OCI-LY3 (cell line): ENCODE measurements around the gene CSTPP1.

Experiments used
- H2AFZ ChIP-seq: fragments of 200-600, 300-600 bp; shearing (Covaris generic); 2 replicates; pipeline ENCODE4 v1.6.0; 2014; ENCODE audit warnings: antibody characterized with exemption, low read depth, low read length
- H3K27ac ChIP-seq: fragments of 200-600, 300-600 bp; sonication (generic); 2 replicates; pipeline ENCODE4 v1.5.1; 2014; ENCODE audit warnings: mild to moderate bottlenecking, low read length, moderate library complexity, mixed read lengths
- H3K27me3 ChIP-seq: fragments of 200-600, 300-600 bp; sonication (generic); 2 replicates; pipeline ENCODE4 v1.6.1; 2014; ENCODE audit warnings: low read depth, low read length, mixed read lengths
- H3K36me3 ChIP-seq: fragments of 200-600, 300-600 bp; sonication (generic); replicated peaks from 2 replicates; pipeline ENCODE3; 2014; ENCODE audit warnings: low read depth, low read length, mixed read lengths
- H3K4me1 ChIP-seq: fragments of 300-600, 200-600 bp; sonication (generic); 2 replicates; pipeline ENCODE4 v1.6.1; 2014; ENCODE audit warnings: low read length, mixed read lengths
- H3K4me2 ChIP-seq: fragments of 200-600, 300-600 bp; sonication (generic); 2 replicates; pipeline ENCODE4 v1.6.1; 2014; ENCODE audit warnings: low read length, mixed read lengths
- H3K4me3 ChIP-seq: fragments of 300-600, 200-600 bp; sonication (generic); 2 replicates; pipeline ENCODE4 v1.5.1; 2014; ENCODE audit warnings: antibody characterized with exemption, mild to moderate bottlenecking, low read length, moderate library complexity
- H3K79me2 ChIP-seq: fragments of 300-600, 200-600 bp; shearing (Covaris generic); 2 replicates; pipeline ENCODE4 v1.6.1; 2014; ENCODE audit warnings: mild to moderate bottlenecking, low read length, mixed read lengths
- H3K9ac ChIP-seq: fragments of 300-600, 200-600 bp; shearing (Covaris generic); 2 replicates; pipeline ENCODE4 v1.6.0; 2014; ENCODE audit warnings: mild to moderate bottlenecking, low read length, moderate library complexity
- H3K9me3 ChIP-seq: fragments of 200-600, 300-600 bp; shearing (Covaris generic); 2 replicates; pipeline ENCODE4 v1.6.1; 2014; ENCODE audit warnings: low read length, mixed read lengths; ENCODE audit not compliant: insufficient read depth
- H4K20me1 ChIP-seq: fragments of 200-600, 300-600 bp; sonication (generic); 2 replicates; pipeline ENCODE4 v1.6.1; 2016; ENCODE audit warnings: low read length, mixed read lengths; ENCODE audit not compliant: insufficient read depth
- EZH2phosphoT487 ChIP-seq: fragments of 200-600 bp; shearing (Covaris generic); IDR thresholded peaks from 2 replicates; pipeline ENCODE4 v1.6.1; 2018; ENCODE audit warnings: antibody characterized with exemption, mixed run types, low read depth
- TF ChIP-seq, protein P1 (sequence below): fragments of 200-600, 300-600 bp; sonication (generic); IDR thresholded peaks from 2 replicates; pipeline ENCODE4 v1.5.1; 2014; ENCODE audit warnings: antibody characterized with exemption, low read length, low read depth

CSTPP1 gene

DNA sequence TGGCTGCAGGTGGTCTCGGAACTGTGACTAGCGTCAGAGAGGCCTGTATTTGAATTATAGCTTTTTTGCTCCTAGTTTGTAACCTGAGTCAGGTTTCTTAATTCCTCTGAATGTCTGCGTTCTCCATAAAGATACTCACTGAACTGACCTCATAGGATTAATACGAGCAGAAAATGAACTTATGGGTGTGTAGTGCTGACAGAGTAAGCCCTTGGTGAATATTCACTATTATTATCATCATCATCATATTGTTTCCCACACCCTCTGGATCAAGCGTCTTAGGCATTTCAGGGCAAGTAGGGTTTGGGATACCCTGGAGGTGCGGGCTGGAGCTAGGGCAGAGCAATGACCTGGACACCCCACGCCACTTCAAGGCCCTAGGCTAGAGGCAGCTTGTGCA is 211.1 kb downstream of the CSTPP1 start:
- no peak overlapping the region for H3K4me2 ChIP-seq
- H3K27ac ChIP-seq: no peak overlapping the region
- TF ChIP-seq, protein P1, sequence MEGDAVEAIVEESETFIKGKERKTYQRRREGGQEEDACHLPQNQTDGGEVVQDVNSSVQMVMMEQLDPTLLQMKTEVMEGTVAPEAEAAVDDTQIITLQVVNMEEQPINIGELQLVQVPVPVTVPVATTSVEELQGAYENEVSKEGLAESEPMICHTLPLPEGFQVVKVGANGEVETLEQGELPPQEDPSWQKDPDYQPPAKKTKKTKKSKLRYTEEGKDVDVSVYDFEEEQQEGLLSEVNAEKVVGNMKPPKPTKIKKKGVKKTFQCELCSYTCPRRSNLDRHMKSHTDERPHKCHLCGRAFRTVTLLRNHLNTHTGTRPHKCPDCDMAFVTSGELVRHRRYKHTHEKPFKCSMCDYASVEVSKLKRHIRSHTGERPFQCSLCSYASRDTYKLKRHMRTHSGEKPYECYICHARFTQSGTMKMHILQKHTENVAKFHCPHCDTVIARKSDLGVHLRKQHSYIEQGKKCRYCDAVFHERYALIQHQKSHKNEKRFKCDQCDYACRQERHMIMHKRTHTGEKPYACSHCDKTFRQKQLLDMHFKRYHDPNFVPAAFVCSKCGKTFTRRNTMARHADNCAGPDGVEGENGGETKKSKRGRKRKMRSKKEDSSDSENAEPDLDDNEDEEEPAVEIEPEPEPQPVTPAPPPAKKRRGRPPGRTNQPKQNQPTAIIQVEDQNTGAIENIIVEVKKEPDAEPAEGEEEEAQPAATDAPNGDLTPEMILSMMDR: no peak
- TF ChIP-seq EZH2phosphoT487: no peak
- H4K20me1 ChIP-seq: no peaks in the 10 kb centered on the region
- H3K79me2 ChIP-seq: no peaks in the 10 kb centered on the region
- H3K9ac ChIP-seq: no peak overlapping the region
- H3K36me3 ChIP-seq: no peaks in the 10 kb centered on the region
- H3K9me3 ChIP-seq: no peaks in the 10 kb centered on the region
- H3K4me1 ChIP-seq: no peaks in the 10 kb centered on the region
- H2AFZ ChIP-seq: no peak overlapping the region
- H3K27me3 ChIP-seq: no peaks in the 10 kb centered on the region
- no peak overlapping the region for H3K4me3 ChIP-seq

DNA sequence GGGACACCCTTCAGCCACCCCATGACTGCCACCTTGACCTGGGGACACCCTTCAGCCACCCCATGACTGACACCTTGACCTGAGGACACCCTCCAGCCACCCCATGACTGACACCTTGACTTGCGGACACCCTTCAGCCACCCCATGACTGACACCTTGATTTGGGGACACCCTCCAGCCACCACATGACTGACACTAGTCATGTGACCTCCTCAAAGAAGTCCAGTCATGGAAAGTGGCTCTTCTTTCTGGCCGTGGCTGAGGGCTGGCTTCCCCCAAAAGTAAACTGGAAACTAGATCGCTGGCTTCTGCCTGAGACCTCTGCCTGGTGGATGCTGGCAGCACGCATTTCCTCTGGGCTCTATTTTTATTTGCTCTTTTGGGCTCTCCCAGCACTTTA is 211.7 kb downstream of the CSTPP1 start:
- Histone ChIP-seq H3K4me3 (no peak overlapping the region), H3K27ac (no peak overlapping the region), H3K27me3 (no peaks in the 10 kb centered on the region), H3K79me2 (no peaks in the 10 kb centered on the region), H2AFZ (no peak overlapping the region), H3K36me3 (no peaks in the 10 kb centered on the region), H3K9me3 (no peaks in the 10 kb centered on the region), H3K9ac (no peak overlapping the region), H4K20me1 (no peaks in the 10 kb centered on the region), H3K4me2 (no peak overlapping the region), H3K4me1 (no peaks in the 10 kb centered on the region)
- TF ChIP-seq EZH2phosphoT487: no peak
- TF ChIP-seq, protein P1: no peak

DNA sequence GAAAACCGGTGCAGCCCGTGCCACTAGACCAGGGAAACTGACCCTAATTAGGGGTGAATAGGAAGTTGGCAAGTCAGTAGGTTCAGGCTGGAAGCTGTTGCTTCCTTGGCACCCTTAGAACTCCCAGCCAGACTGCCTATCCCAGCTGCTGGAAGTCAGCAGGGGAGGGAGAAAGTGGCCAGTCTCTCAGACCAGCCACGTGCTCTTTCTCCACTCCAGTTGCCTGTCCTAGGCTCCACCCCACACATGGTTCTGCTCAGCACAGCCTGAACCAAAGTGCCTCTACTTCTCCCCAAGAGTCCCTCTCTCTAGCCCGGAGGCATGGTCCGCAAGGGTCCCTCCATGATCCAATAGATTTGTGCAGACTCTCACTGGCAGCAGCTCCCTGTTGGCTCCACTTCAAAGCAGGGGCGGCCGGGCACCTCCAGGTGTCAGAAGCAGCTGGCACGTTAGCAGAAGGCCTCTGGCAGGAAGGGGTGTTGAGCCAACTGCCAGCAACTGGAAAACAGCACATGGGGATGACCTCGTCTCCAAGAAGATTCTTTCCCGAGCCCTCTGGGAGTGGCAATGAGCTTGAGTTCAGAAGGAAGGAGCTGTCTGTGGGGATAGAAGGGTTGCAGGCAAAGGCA is 212.5 kb downstream of the CSTPP1 start:
- H3K4me1 ChIP-seq: no peaks in the 10 kb centered on the region
- H3K79me2 ChIP-seq: no peaks in the 10 kb centered on the region
- H3K9me3 ChIP-seq: no peaks in the 10 kb centered on the region
- no peak overlapping the region for H3K4me3 ChIP-seq
- H3K27me3 ChIP-seq: no peaks in the 10 kb centered on the region
- H3K9ac ChIP-seq: no peak overlapping the region
- H3K36me3 ChIP-seq: no peaks in the 10 kb centered on the region
- no peak overlapping the region for H3K4me2 ChIP-seq
- H3K27ac ChIP-seq: no peak overlapping the region
- no peak overlapping the region for H2AFZ ChIP-seq
- H4K20me1 ChIP-seq: no peaks in the 10 kb centered on the region
- TF ChIP-seq, protein P1: no peak
- no peak for TF ChIP-seq EZH2phosphoT487

DNA sequence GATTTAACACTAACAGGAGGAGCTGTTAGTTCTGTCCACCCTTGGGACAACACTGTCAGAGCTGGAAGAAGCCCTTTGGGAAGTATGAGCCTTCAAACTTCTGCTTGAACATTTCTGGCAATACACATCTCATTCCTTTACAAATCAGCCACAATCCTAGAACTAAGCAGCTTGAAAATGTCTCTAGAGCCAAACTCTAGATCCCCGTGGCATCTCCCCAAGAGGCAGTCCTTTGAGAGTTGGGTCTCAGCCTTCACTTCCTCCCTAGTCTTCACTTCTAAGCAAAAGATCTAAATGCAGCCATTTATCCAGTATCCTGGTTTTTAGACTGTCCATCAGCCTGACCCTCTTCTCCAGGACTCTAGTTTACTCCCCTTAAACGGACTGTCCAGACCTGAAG is 213.2 kb downstream of the CSTPP1 start:
- no peaks in the 10 kb centered on the region for H3K4me1 ChIP-seq
- no peaks in the 10 kb centered on the region for H3K36me3 ChIP-seq
- H3K27ac ChIP-seq: no peak overlapping the region
- no peak overlapping the region for H3K9ac ChIP-seq
- H3K79me2 ChIP-seq: no peaks in the 10 kb centered on the region
- no peak overlapping the region for H3K4me3 ChIP-seq
- H2AFZ ChIP-seq: no peak overlapping the region
- TF ChIP-seq EZH2phosphoT487: no peak
- TF ChIP-seq, protein P1: no peak
- H3K4me2 ChIP-seq: no peak overlapping the region
- no peaks in the 10 kb centered on the region for H3K27me3 ChIP-seq
- no peaks in the 10 kb centered on the region for H3K9me3 ChIP-seq
- no peaks in the 10 kb centered on the region for H4K20me1 ChIP-seq
